Upper lobe of left lung (tissue), 6 donors: ENCODE data around the gene CABP1. TPM values are rescaled to one million over a fixed set of nuclear protein-coding genes. Genes with fewer than 3 reads are reported as not detected.

Experiments
- ATAC-seq, 2 donors: fragments of 200-7000 bp; cut with Tn5 transposase; one replicate each; pipeline ENCODE4 v1.9.1; 2022; ENCODE audit warnings: mild to moderate bottlenecking in 2 of 2, moderate library complexity in 2 of 2; ENCODE audit not compliant: low FRiP score in 2 of 2
- DNase-seq, 2 donors: peaks; one replicate each; pipeline ENCODE4 v3.0.0-alpha.2; 2019 to 2020
- H3K27ac ChIP-seq, 4 donors: fragments of 200-600 bp; sonication (generic); one replicate each; pipeline ENCODE4 v1.5.1; 2016 to 2019
- H3K27me3 ChIP-seq, 4 donors: fragments of 200-600 bp; sonication (generic); one replicate each; pipeline ENCODE4 v1.5.1; 2017 to 2019
- H3K36me3 ChIP-seq, 4 donors: fragments of 200-600 bp; sonication (generic); one replicate each; pipeline ENCODE4 v1.5.1; 2016 to 2019
- H3K4me1 ChIP-seq, 4 donors: fragments of 200-600 bp; sonication (generic); one replicate each; pipeline ENCODE4 v1.5.1; 2018 to 2019
- H3K4me3 ChIP-seq, 4 donors: fragments of 200-600 bp; sonication (generic); one replicate each; pipeline ENCODE4 v1.5.1; 2017 to 2019; ENCODE audit warnings: mild to moderate bottlenecking in 2 of 4, moderate library complexity in 1 of 4
- H3K9me3 ChIP-seq, 4 donors: fragments of 200-600 bp; sonication (generic); one replicate each; pipeline ENCODE4 v1.5.1; 2018 to 2019
- CTCF ChIP-seq, 6 experiments: fragments of 450-650 bp in 4 of 6; fragments of 200-600 bp in 2 of 6; sonication (generic) in 2 of 6; IDR thresholded peaks; one replicate each; pipeline ENCODE4 v1.5.1; 2016 to 2019; ENCODE audit warnings: antibody characterized with exemption in 6 of 6
- EP300 ChIP-seq, 4 donors: sonication (generic); formaldehyde crosslinking; IDR thresholded peaks; one replicate each; pipeline ENCODE4 v1.5.1; 2017; ENCODE audit warnings: antibody characterized with exemption in 4 of 4, control low read depth in 2 of 4
- POLR2A ChIP-seq, 4 donors: fragments of 450-650 bp; IDR thresholded peaks; one replicate each; pipeline ENCODE4 v1.5.1; 2016 to 2017; ENCODE audit warnings: antibody characterized with exemption in 4 of 4, mild to moderate bottlenecking in 2 of 4
- POLR2AphosphoS5 ChIP-seq, 2 donors: sonication (generic); formaldehyde crosslinking; IDR thresholded peaks; one replicate each; pipeline ENCODE4 v1.5.1; 2017; ENCODE audit warnings: antibody characterized with exemption in 2 of 2
- WGBS, 2 donors: methylation state at CpG; one replicate each; pipeline ENCODE4 v1.1.5; 2017 to 2018; 5-methylcytosine and 5-hydroxymethylcytosine counted together
- total RNA-seq, 6 donors: library from RNA; depleted of rRNA in 4 of 6; stranded (reverse); fragments of >200 nt in 4 of 6; gene quantifications; one replicate each; pipeline versions ENCODE4 v1.1.0 to v1.2.1, GENCODE V29; 2016 to 2021
- donor health status: DM: no; HTN: no; CAD: no; lungs with moderate emphysema.
- donor health status: DM: no; HTN: yes; CAD: no; lungs with severe emphysema.

The CABP1 gene
- total RNA-seq, 6 donors from 2014 or later = 1.2 to 2.1 TPM; not detected in 4

- Histone ChIP-seq H3K4me3 (peak within 1 kb of the TSS; percentile 74 to 99 (median 88)), H3K36me3 (peaks cover 0 to 19% (median 11%) of the 10 kb centered on the region in 4 donors), H3K4me1 (peaks cover 16 to 29% (median 26%) of the 10 kb centered on the region in 4 donors), H3K9me3 (no peaks in the 10 kb centered on the region), H3K27ac (peak within 1 kb of the TSS; percentile 68 to 94 (median 85)), H3K27me3 (no peaks in the 10 kb centered on the region)
- DNase-seq = peak; percentile 69 to 95
- ATAC-seq = peak; percentile 84 to 96
- TF ChIP-seq EP300 (IDR thresholded peaks at IDR 0.05) (no peak), POLR2A (IDR thresholded peaks at IDR 0.05) (peak in 2 of 4 donors; percentile 34 to 70), CTCF (IDR thresholded peaks at IDR 0.05) (no peak), POLR2AphosphoS5 (IDR thresholded peaks at IDR 0.05) (peak; percentile 28 to 65)
- WGBS, 2 donors = 2 to 6% methylated on average over 4 to 39 of the region's 76 CpGs
Measured at GRCh38 chr12:120710031-120710804, 69.8 kb downstream of the CABP1 start, which contains the start of gene UNC119B. UNC119B (plus strand) TSS chr12:120710458; CDS start chr12:120710475, 17 bp downstream.

GRCh38 chr12:120710805-120711296 is 70.4 kb downstream of the CABP1 start:
- WGBS, 2 donors = 0 to 3% methylated on average over 5 to 10 of the region's 31 CpGs
- TF ChIP-seq EP300 (IDR thresholded peaks at IDR 0.05) (no peak), POLR2AphosphoS5 (IDR thresholded peaks at IDR 0.05) (no peak), POLR2A (IDR thresholded peaks at IDR 0.05) (no peak), CTCF (IDR thresholded peaks at IDR 0.05) (no peak)
- no peaks in the 10 kb centered on the region for H3K9me3 ChIP-seq
- H3K4me1 ChIP-seq = peaks cover 16 to 29% (median 26%) of the 10 kb centered on the region in 4 donors
- no peaks in the 10 kb centered on the region for H3K27me3 ChIP-seq
- peak; percentile 13 to 40 for ATAC-seq
- peak overlapping the region; percentile 68 to 94 (median 85) for H3K27ac ChIP-seq
- DNase-seq = peak in 1 of 2 donors; percentile 51
- peaks cover 0 to 22% (median 16%) of the 10 kb centered on the region in 4 donors for H3K36me3 ChIP-seq
- peak overlapping the region; percentile 74 to 99 (median 88) for H3K4me3 ChIP-seq

DNA sequence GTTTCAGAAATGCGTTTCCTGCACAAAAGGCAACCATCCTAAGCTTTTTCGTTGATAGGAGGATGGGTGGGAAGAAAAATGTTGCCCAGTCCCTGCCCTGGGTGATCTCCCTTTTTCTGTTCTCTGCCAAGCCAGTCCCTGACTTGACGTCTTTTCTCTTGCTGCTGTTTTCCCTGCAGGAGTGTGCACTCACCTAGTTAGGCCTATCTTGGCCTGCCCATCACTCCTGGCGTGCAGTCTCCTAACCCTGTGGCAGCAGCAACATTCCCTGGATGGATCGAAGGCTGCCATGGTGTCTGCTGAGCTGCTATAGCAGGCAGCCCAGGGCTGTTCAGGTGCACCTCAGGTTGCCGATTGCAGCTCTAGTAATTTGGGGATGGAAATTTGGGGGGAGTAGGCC is 71.0 kb downstream of the CABP1 start:
- peak overlapping the region in 3 of 4 donors; percentile 74 to 99 (median 85) for H3K4me3 ChIP-seq
- no peaks in the 10 kb centered on the region for H3K27me3 ChIP-seq
- peaks cover 16 to 29% (median 26%) of the 10 kb centered on the region in 4 donors for H3K4me1 ChIP-seq
- TF ChIP-seq CTCF (IDR thresholded peaks at IDR 0.05) (no peak), EP300 (IDR thresholded peaks at IDR 0.05) (no peak), POLR2AphosphoS5 (IDR thresholded peaks at IDR 0.05) (no peak), POLR2A (IDR thresholded peaks at IDR 0.05) (no peak)
- H3K36me3 ChIP-seq = peaks cover 0 to 28% (median 20%) of the 10 kb centered on the region in 4 donors
- 42 to 45% methylated on average over 6 of the region's 6 CpGs for WGBS, 2 donors
- ATAC-seq (no peak), DNase-seq (no peak)
- H3K9me3 ChIP-seq = no peaks in the 10 kb centered on the region
- peak overlapping the region in 2 of 4 donors; percentile 93 to 94 for H3K27ac ChIP-seq

DNA sequence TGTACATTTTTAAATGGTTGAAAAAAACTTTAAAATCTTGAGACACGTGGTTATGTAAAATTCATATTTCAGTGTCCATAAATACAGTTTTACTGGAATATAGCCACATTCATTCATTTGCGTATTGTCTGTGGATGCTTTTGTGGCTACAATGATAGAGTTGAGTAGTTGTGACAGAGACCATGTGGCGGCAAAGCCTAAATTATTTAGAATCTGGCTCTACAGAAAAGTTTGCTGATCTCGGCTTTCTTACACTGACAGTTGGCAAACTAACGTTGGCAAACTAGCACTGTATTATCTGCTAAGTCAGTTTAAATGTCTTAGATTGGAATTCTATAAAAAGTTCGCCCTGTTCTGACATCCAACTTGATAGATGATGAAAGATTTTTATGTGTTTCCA is 72.2 kb downstream of the CABP1 start:
- DNase-seq = no peak
- no peak for TF ChIP-seq POLR2A (IDR thresholded peaks at IDR 0.05)
- no peak for TF ChIP-seq CTCF (IDR thresholded peaks at IDR 0.05)
- TF ChIP-seq EP300 (IDR thresholded peaks at IDR 0.05) = no peak
- TF ChIP-seq POLR2AphosphoS5 (IDR thresholded peaks at IDR 0.05) = no peak
- Histone ChIP-seq H3K4me1 (peaks cover 16 to 29% (median 26%) of the 10 kb centered on the region in 4 donors), H3K27me3 (no peaks in the 10 kb centered on the region), H3K36me3 (peaks cover 0 to 40% (median 31%) of the 10 kb centered on the region in 4 donors), H3K9me3 (no peaks in the 10 kb centered on the region), H3K4me3 (no peak overlapping the region), H3K27ac (no peak overlapping the region)
- 76 to 78% methylated on average over 6 of the region's 6 CpGs for WGBS, 2 donors
- ATAC-seq = no peak
